ENCODE measurements around the gene BAZ1B. TPM values are rescaled to one million over a fixed set of nuclear protein-coding genes. Genes with fewer than 3 reads are reported as not detected.
"Not testable (repeated sequence)": the region's sequence is repeated elsewhere in the genome, so short reads cannot be mapped to it uniquely, and the experiment has no call there.

BAZ1B gene
- total RNA-seq, 1 experiment from 2014 or later: 49.9 TPM

DNA sequence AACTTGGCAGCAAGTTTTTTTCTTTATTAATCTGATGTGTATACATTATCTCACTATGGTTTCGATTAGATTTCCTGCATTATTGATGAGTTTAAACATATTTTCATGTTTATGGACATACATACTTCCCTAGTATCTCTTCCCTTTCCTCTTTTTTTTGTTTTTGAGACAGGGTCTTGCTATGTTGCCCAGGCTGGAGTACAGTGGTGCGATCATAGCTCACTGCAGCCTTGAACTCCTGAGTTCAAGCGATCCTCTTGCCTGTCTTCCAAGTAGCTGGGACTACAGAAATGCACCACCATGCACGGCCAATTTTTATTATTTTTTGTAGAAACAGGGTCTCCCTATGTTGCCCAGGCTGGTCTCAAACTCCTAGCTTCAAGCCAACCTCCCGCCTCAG lies 18.9 kb downstream of the BAZ1B start:
- no peak for DNase-seq (ENCODE audit: low spot score)

DNA sequence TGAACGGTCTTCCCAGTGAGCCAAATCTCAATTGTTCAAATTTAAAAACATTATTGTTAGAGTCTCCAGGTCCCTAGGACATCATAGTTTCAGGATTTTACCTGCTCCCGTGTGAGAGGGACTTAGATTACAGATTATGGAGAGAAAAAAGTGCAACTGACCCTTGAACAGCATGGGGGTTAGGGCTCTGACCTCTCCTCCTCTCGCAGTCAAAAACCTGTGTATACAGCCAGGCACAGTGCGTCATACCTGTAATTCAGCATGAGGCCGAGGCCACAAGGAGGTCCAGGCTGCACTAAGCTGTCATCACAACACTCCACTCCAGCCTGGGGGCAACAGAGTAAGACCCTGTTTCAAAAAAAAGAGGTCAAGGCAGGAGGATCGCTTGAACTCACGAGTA lies 25.5 kb downstream of the BAZ1B start:
- no peak for DNase-seq (ENCODE audit: low spot score)

DNA sequence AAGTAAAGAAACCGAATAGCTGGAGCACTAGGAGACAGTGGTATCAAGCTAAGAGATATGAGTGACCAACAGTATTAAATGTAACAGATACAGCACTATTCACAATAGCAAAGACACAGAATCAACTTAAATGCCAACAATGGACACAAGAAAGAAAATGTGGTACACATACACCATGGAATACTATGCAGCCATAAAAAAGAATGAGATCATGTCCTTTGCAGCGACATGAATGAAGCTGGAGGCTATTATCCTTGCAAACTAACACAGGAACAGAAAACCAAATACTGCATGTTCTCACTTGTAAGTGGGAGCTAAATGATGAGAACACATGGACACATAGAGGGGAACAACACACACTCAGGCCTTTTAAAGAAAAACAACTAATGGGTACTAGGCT lies 26.6 kb downstream of the BAZ1B start:
- DNase-seq (ENCODE audit: low spot score): not testable (repeated sequence)

DNA sequence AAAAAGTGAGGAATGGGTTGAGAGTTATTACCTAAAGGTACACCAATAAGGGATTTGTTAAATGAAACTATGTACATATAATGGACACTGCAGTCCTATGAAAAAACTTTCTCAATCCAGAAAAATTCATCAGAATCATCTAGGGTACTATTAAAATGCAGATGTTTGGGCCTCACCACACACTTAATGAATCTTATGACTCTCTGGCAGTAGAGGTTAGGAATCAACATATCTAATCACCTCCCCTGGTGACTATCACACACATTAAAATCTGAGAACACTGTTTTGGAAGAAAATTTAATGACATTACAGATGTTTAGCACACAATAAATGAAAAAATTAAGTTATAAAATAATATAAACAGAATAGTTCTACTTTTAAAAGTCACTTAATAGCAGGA lies 32.1 kb downstream of the BAZ1B start:
- DNase-seq (ENCODE audit: low spot score): no peak

DNA sequence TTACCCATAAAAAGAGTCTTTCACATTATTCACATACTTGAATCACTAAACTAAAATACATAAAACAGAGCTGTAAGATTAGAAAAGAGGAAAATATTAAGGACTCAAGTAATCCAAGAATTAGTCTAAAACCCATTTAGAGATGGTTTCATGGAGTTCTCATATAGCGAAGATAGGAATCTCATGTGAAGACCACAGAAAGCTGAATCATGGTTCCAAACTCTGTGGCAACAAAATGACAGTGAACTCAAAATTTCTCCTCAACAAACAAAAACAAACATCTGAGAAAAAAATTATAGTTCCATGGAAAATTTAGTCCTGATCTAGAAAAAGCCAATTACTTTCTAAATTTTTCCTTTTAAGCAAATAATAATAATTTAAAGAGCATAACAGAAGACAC lies 34.6 kb downstream of the BAZ1B start:
- DNase-seq (ENCODE audit: low spot score): no peak

DNA sequence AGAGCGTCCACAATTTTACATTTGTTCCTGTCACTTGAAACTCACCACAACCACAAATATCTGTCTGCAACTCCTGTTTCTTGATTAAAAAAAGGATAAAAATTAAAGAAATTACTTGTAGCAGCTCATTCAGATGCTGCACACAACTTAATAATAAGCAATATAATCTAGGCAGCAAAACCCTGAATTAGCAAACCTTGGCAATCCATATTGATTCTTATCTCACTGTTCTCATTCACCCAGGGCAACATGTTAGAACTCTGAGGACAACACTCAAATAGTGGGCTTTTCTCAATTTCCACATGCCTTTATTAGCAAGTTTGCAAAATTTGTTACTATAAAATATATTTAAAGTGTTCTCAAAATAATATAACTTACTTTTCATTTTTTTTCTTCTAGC lies 38.9 kb downstream of the BAZ1B start:
- no peak for DNase-seq (ENCODE audit: low spot score)

DNA sequence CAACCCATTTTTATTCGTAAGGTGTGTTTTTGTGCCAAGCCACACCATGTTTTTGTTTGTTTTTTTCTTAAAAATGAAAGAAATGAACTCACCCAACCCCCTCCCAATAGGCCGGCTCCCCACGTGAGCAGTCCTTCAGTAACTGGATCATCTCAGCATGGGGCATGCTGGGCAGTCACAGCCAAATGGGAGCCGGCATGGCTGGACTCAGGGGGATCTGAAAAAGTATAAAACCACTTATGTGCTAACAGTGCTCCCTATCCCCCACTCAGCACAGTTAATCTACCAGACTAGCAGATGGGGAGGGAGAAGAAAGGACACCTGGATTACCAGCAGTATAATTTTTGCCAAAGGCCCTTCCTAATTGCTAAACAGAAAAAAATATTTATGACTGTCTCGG lies 39.3 kb downstream of the BAZ1B start:
- no peak for DNase-seq (ENCODE audit: low spot score)

DNA sequence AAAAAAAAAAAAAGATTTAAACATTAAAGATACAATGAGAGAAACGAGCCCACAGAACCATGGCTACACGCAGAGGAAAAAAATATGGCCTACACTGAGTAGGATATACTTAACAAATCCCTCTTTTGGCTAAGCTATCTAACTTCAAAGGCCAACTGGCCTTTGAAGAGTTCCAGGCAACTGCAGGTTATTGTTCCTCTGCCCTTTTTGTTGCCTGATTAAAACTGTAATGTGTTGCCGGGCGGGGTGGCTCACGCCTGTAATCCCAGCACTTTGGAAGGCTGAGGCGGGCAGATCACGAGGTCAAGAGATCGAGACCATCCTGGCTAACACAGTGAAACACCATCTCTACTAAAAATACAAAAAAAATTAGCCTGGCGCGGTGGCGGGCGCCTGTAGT lies 40.6 kb downstream of the BAZ1B start:
- DNase-seq (ENCODE audit: low spot score): not testable (repeated sequence)

DNA sequence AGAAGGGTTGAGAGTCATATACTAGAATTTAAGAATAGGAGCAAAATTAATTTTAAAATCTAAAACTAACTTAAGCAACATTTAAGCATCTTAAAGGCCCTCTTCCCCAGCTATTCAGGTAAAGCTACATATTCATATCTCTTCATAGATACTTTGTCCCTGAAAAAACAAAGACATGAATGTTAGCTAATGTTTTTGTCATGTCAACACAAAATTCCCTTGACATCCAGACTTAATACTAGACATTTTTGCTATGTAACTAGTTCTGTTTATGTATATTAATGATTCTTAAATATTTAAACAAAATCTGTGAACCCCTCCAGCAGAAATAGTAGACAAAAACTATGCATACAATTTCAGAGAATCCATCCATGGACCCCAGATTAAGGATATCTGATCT lies 43.5 kb downstream of the BAZ1B start:
- DNase-seq (ENCODE audit: low spot score): no peak

DNA sequence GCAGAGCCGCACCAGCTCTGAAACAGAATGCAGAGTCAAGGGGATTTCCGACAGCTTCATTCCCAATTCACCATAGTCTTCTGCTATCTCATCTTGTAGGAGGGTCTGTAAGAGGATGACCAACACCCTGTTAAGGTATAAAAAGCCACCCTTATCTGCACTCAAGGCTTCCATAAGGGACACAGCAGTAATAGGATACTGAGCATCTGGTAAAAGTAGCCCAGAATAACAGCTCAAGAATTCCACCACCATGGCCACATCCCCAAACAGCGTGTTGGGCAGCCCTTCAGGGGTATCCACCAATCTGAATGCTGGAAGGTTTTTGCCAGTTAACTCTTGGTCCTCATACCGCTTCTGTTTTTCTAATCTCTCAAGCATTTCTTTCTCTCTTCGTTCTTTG lies 44.7 kb downstream of the BAZ1B start:
- no peak for DNase-seq (ENCODE audit: low spot score)

DNA sequence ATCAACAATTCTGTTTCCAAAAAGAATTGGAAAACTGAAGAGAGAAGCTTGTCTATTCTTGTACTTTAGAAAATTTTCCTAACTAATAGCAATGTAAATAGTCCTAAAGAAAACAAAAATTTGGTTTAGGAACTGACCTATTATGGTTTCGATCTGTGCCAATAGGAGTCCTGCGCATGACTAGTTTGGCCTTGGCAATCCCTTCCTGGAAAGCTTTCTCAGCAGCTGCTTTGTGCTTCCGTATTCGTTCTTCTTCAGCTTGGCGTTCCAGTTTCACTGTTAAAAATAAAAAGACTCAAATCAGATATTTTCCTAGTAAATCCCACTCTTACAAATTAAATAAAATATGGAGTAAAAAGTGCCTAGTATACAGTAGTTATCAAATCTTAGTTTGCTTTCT lies 51.9 kb downstream of the BAZ1B start:
- DNase-seq (ENCODE audit: low spot score): no peak

DNA sequence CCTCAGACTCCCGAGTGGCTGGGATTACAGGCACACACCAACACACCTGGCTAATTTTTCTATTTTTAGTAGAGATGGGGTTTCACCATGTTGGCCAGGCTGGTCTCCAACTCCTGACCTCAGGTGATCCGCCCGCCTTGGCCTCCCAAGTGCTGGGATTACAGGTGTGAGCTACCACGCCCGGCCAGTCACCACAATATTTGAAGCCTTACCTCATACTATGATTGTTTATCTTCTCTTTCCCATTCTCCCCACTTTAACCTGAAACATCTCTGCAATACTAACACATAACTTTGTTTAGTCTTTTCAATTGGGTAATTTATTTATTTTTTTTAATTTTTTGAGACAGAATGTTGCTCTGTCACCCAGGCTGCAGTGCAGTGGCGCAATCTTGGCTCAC lies 55.0 kb downstream of the BAZ1B start:
- DNase-seq (ENCODE audit: low spot score): not testable (repeated sequence)

DNA sequence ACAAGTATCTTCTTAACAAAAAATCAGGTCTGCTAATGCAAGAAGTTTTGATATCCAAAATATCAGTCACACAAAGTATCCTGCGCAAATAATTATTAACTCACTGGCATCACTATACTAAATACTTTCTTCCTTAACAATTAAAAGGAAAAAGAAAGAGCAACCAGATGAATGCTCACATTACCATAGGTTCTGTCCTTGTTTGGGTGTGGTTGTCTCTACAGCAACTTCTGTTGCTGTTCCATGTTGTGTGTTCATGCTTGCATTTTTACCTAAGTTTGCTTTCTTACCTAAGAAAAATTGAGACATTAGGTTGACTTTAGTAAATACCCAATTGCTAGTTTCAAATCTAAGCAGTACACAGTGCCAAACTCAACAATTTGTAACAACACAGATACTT lies 56.0 kb downstream of the BAZ1B start:
- no peak for DNase-seq (ENCODE audit: low spot score)

DNA sequence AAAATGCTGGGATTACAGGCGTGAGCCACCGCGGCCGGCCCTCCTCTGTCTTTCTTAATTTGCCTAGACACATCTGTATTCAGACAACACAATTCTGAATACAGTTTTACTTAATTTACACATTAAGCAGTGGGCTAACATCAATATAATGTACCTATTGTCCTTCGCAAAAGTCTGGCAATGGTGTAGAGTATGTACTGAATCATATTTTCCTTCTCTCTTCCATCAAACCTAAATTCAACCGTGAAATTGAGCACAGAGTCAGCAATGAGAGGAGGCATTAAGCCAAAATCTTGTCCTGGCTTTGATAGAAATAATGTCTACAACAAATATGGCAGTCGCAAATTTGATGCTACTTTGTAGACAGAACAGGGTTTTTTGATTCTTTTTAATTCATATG lies 58.1 kb downstream of the BAZ1B start:
- DNase-seq (ENCODE audit: low spot score): no peak

DNA sequence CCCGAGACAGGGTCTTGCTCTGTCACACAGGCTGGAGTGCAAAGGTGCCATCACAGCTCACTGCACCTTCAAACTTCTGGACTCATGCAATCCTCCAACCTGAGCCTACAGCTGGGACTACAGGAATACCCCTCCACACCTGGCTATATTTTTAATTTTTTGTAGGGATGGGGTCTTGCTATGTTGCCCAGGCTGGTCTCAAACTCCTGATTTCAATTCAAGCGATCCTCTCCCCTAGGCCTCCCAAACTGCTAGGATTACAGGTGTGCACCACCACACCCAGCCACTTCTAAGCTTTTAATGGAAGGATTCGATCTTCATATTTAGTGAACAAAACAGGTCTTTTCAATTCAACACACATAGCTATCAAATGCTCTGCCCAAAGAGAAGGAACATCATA lies 58.8 kb downstream of the BAZ1B start:
- DNase-seq (ENCODE audit: low spot score): no peak

DNA sequence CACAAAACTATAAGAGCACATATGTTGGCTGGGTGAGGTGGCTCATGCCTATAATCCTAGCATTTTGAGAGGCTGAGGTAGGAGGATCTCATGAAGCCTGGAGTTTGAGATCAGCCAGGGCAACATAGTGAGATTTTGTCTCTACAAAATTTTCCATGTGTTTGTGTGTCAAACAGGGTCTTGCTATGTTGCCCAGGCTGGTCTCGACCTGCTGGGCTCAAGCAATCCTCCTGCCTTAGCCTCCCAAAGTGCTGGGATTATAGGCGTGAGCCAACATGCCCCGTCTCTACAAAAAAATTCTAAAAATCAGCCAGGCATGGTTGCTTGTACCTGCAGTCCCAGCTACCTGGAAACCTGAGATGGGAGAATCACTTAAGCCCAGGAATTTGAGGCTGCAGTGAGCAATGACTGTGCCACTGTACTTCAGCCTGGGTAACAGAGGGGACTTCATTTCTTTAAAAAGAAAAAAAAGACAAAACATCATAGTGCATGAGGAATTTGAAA lies 60.3 kb downstream of the BAZ1B start:
- DNase-seq (ENCODE audit: low spot score): no peak

DNA sequence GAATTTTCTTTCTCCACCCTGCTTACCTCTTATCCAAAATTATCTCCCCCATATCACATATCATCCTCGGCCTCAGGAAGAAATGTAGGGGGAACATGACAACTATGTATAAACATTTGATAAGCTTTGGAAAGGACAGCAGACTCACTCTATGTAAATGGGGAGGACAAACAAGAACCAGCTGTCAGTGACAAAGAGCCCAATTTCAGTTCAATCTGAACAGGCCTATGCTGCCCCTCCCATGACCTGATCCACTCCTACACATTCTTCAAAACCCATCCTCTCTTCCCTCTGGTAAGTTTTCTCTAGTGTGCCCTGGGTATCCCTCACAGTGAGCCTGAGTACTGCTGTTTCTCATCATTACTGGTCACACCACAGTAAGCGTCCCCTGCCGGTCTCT lies 67.7 kb downstream of the BAZ1B start:
- no peak for DNase-seq (ENCODE audit: low spot score)

DNA sequence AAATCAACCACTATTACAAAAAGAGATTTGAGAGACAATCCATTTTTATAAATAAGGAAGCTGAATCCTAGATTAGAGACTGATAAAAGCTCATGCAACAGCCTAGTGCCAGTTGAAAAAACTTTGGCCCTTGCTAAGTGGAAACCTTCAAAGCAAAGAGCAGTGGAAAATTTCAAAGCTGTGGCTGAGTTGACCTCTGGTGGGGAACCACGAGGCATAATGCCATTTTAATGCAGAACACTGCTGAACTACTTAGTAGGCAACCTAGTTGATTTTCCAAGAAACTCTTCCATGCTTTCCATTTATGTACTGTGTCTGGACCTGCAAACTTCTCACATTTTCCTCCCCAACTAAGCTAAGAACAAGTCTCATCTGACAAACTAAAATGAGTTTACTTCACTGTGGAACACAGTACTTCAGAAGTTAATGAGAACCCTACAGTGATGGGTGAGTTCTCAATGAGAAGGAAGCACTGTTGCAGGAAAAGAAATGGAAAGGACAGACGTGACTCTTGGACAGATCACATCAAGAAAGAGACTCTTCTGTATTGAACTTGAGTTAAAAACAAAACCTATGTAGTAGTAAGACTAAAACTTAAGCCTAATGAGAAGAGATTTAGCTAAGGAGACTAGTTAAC lies 69.0 kb downstream of the BAZ1B start:
- DNase-seq (ENCODE audit: low spot score): no peak

DNA sequence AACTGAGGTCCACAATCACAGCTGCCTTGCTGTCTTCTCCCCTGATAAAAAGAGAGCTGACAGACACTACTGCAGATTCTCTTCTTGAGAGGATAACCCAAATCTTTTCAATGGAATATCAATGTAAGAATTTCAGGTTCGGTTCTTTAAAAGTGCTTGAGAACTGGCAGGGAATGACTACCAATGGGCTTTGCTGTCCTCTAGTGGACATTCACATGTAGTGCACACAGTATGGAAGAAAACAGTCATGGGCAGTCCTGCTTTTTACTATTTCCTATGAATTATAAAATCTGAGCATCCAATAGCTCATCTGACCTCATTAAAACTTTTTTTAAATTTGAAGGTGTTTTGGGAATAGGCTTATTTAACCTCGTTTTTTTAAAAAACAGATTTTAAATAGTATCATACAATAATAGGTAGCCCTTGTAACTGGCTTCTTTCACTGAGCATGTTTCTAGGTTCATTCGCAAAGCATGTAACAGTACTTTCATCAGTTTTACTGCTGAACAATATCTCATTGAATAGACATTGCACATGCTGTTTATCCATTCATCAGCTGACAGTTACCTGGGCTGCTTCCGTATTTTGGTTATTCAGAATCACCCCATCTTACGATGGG lies 70.2 kb downstream of the BAZ1B start:
- DNase-seq (ENCODE audit: low spot score): peak; percentile 85

DNA sequence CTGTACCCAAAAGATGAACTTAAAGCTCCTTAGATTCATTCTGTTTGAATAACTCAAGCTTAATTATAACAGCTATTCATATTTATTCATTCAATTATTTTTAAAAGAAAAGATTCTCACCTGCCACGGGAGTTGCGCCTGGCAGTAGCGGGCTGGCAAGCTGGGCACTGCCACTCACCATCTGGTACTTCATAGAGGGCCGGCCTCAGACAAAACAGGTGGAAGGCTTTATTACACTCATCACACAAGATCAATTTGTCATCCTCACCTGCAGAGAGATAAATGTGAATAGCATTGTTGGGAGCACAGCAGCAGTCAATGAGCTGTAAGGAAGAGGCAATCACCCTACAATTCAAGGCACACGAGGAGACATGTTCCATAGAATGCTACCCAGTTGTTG lies 72.7 kb downstream of the BAZ1B start:
- DNase-seq (ENCODE audit: low spot score): no peak

DNA sequence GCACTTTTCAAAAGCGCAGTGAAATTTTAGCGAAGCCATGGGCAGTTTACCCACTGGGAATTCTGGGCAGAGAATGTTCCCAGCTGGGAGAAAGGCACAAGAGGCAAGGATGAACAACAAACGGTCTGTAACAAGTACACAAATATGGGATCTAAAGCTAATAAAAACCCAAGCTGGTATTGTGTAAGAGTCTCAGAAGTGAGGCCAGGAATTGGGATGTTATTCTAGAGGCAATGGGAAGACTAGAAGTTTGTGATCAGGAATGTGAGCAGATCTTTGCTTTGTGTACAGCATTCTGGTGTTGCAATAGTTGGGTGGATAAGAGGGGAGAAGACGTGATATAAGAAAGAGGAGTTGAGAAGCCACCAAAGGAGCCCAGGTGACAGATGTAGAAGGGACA lies 73.5 kb downstream of the BAZ1B start:
- no peak for DNase-seq (ENCODE audit: low spot score)

DNA sequence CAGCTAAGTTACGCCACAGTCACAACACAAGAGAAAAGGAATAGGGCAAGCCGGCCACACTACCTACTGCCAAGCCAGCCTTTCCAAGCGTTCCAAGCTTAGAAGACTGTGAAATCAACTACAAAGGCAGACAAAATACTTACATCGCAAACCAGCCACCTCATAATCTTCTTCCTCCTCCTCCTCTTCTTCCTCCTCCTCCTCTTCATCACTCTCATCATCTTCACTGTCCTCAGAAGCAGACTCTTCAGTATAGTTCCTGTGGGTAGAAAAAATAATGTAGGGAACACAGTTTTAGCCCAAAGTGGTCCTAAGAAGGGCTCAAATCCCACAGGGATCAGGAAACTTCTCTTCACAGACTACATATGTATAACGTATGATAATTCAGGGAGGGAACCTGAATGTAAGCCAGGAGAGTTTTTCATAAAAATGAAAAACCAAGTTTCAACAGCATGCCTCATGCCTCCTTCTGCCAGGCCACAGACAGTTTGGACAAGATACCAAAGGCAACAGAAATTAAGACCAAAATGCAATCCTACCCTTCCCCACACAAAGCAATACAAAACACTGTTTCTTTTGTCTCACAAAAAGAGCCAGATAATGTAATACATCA lies 74.9 kb downstream of the BAZ1B start:
- DNase-seq (ENCODE audit: low spot score): no peak

DNA sequence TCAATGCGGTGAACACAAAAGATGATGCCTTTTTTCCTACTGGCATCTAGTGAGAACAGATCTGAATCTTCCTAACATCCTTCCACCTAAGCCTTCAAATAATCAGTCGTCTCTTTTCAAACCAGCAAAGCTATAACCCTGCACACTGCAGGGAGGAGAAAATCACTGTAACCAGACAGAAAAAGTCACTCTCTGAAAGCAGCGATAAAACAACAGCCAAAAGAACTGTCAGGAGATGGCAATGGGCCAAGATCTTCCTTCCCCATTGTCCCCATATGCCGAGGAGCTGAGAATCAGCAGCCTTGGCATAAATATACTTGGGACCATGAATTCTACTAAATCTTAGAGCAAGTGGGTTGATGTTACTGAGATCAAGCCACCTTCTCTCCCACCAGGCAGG lies 75.4 kb downstream of the BAZ1B start:
- no peak for DNase-seq (ENCODE audit: low spot score)
